GM18907 (cell line): ENCODE results near the gene RNU1-4.
"Not testable (repeated sequence)": the region's sequence is repeated elsewhere in the genome, so short reads cannot be mapped to it uniquely, and the experiment has no call there.

ENCODE experiments used
- ATAC-seq: cut with Tn5 transposase; IDR thresholded peaks from one replicate; pipeline ENCODE4 v1.9.1; 2021; ENCODE audit warnings: mild to moderate bottlenecking, moderate library complexity; ENCODE audit not compliant: unreplicated experiment

RNU1-4 gene

GRCh38 chr1:16740047-16740964 lies at the start of gene RNU1-4:
RNU1-4 (plus strand) TSS chr1:16740516.
- ATAC-seq = peak; percentile 99

GRCh38 chr1:16690971-16691682 lies 49.2 kb upstream of the RNU1-4 start:
- ATAC-seq = not testable (repeated sequence)

- ATAC-seq = not testable (repeated sequence)
Measured at GRCh38 chr1:16692283-16692682, 48.0 kb upstream of the RNU1-4 start.

- not testable (repeated sequence) for ATAC-seq
Measured at GRCh38 chr1:16692717-16693448, 47.4 kb upstream of the RNU1-4 start.

- not testable (repeated sequence) for ATAC-seq
Measured at GRCh38 chr1:16693449-16694307, 46.6 kb upstream of the RNU1-4 start.

GRCh38 chr1:16694308-16694702 lies 46.0 kb upstream of the RNU1-4 start:
- not testable (repeated sequence) for ATAC-seq

GRCh38 chr1:16696507-16697150 lies 43.7 kb upstream of the RNU1-4 start:
- ATAC-seq = not testable (repeated sequence)

GRCh38 chr1:16697152-16697551 lies 43.2 kb upstream of the RNU1-4 start:
- ATAC-seq = not testable (repeated sequence)

- ATAC-seq = not testable (repeated sequence)
Measured at GRCh38 chr1:16699440-16699839, 40.9 kb upstream of the RNU1-4 start.

- ATAC-seq = not testable (repeated sequence)
Measured at GRCh38 chr1:16700138-16700895, 40.0 kb upstream of the RNU1-4 start.

- ATAC-seq = not testable (repeated sequence)
Measured at GRCh38 chr1:16701189-16701588, 39.1 kb upstream of the RNU1-4 start.

GRCh38 chr1:16702280-16702679 lies 38.0 kb upstream of the RNU1-4 start:
- not testable (repeated sequence) for ATAC-seq

GRCh38 chr1:16703141-16703540 lies 37.2 kb upstream of the RNU1-4 start:
- ATAC-seq = not testable (repeated sequence)

- ATAC-seq = not testable (repeated sequence)
Measured at GRCh38 chr1:16703602-16704001, 36.7 kb upstream of the RNU1-4 start.

GRCh38 chr1:16704076-16704475 lies 36.2 kb upstream of the RNU1-4 start:
- ATAC-seq = not testable (repeated sequence)

- ATAC-seq = not testable (repeated sequence)
Measured at GRCh38 chr1:16704502-16705100, 35.7 kb upstream of the RNU1-4 start.

- not testable (repeated sequence) for ATAC-seq
Measured at GRCh38 chr1:16706302-16706701, 34.0 kb upstream of the RNU1-4 start.
